ENCODE data around the gene TBC1D21.

- TF ChIP-seq CTCF (IDR thresholded peaks at IDR 0.05 in 4 of 5, conservative IDR thresholded peaks at IDR 0.05 in 1 of 5) (no peak), POLR2A (IDR thresholded peaks at IDR 0.05) (no peak)
These were observed 12.8 kb downstream of the TBC1D21 start for GRCh38 chr15:73885954-73886700.

Data from gastrocnemius medialis (tissue), 4 donors.